IMR-90 (cell line): ENCODE results near the gene ERC2. TPM values are rescaled to one million over a fixed set of nuclear protein-coding genes. Genes with fewer than 3 reads are reported as not detected.

Experiments
- ATAC-seq: fragments of 200-7000 bp; cut with Tn5 transposase; 2 replicates; pipeline ENCODE4 v1.9.1; 2020; ENCODE audit warnings: low read depth, mild to moderate bottlenecking, moderate library complexity
- Bru-seq: library from RNA; stranded (reverse); fragments of 400-500 nt; gene quantifications from one replicate; lab custom pipeline; 2021; lab: Mats Ljungman, UMichigan
- BruChase-seq, 2 experiments: library from RNA; stranded (reverse); fragments of 400-500 nt; gene quantifications; one replicate each; lab custom pipeline; 2021; lab: Mats Ljungman, UMichigan
- BruUV-seq: library from RNA; stranded (reverse); fragments of 400-500 nt; replicated peaks from 2 replicates; lab custom pipeline; 2021; lab: Mats Ljungman, UMichigan
- CTCF ChIA-PET: fragments of 300-600 bp; formaldehyde crosslinking; extraction: SDS; loops from one replicate; lab custom pipeline; 2021; ENCODE audit warnings: antibody characterized with exemption; lab: Yijun Ruan, JAX
- POLR2A ChIA-PET: fragments of 300-600 bp; sonication (Branson Sonifier 250); formaldehyde crosslinking; loops from one replicate; lab custom pipeline; 2022; ENCODE audit warnings: antibody characterized with exemption; ENCODE audit not compliant: unreplicated experiment; lab: Charles Lee
- DNase-seq: peaks from one replicate; pipeline ENCODE4 v3.0.0; 2013
- H2AFZ ChIP-seq: replicated peaks from 2 replicates; pipeline ENCODE3; 2013; ENCODE audit warnings: low read length, mild to moderate bottlenecking; ENCODE audit not compliant: poor library complexity
- H2AK5ac ChIP-seq: 2 replicates; pipeline ENCODE4 v1.6.1; 2013; ENCODE audit warnings: low read depth, low read length, inconsistent platforms
- H2AK9ac ChIP-seq: replicated peaks from 2 replicates; pipeline ENCODE3; 2013; ENCODE audit warnings: mild to moderate bottlenecking, low read depth, low read length, moderate library complexity; ENCODE audit not compliant: poor library complexity
- H2BK120ac ChIP-seq: 2 replicates; pipeline ENCODE4 v1.6.1; 2013; ENCODE audit warnings: low read depth, low read length, inconsistent platforms
- H2BK15ac ChIP-seq: 3 replicates; pipeline ENCODE4 v1.6.1; 2013; ENCODE audit warnings: low read depth, low read length, inconsistent platforms
- H2BK20ac ChIP-seq: 2 replicates; pipeline ENCODE4 v1.6.1; 2013; ENCODE audit warnings: low read depth, mild to moderate bottlenecking, inconsistent platforms, low read length, moderate library complexity
- H2BK5ac ChIP-seq: 2 replicates; pipeline ENCODE4 v1.6.1; 2013; ENCODE audit warnings: mild to moderate bottlenecking, low read depth, low read length, inconsistent platforms; ENCODE audit not compliant: poor library complexity, severe bottlenecking
- H3K14ac ChIP-seq: replicated peaks from 2 replicates; pipeline ENCODE4 v1.6.1; 2013; ENCODE audit warnings: low read depth, low read length, inconsistent platforms
- H3K18ac ChIP-seq: 2 replicates; pipeline ENCODE4 v1.6.1; 2013; ENCODE audit warnings: low read depth, low read length, control low read depth
- H3K23ac ChIP-seq: 2 replicates; pipeline ENCODE4 v1.6.1; 2013; ENCODE audit warnings: low read depth, low read length, inconsistent platforms
- H3K27ac ChIP-seq: 2 replicates; pipeline ENCODE4 v1.5.1; 2013; ENCODE audit warnings: mild to moderate bottlenecking, control low read depth, low read length; ENCODE audit not compliant: insufficient read depth
- H3K27me3 ChIP-seq: 2 replicates; pipeline ENCODE4 v1.6.1; 2013; ENCODE audit warnings: low read length; ENCODE audit not compliant: control insufficient read depth, insufficient read depth
- H3K36me3 ChIP-seq: 2 replicates; pipeline ENCODE4 v1.6.1; 2013; ENCODE audit warnings: low read length, mixed read lengths; ENCODE audit not compliant: control insufficient read depth, insufficient read depth
- H3K4ac ChIP-seq: 2 replicates; pipeline ENCODE4 v1.6.1; 2013; ENCODE audit warnings: low read depth, low read length, inconsistent platforms
- H3K4me1 ChIP-seq: 2 replicates; pipeline ENCODE4 v1.6.1; 2013; ENCODE audit warnings: low read length, mixed read lengths; ENCODE audit not compliant: control insufficient read depth, insufficient read depth
- H3K4me2 ChIP-seq: 2 replicates; pipeline ENCODE4 v1.6.1; 2013; ENCODE audit warnings: low read depth, mild to moderate bottlenecking, control low read depth, low read length, moderate library complexity
- H3K4me3 ChIP-seq: 2 replicates; pipeline ENCODE4 v1.5.1; 2013; ENCODE audit warnings: low read depth, mild to moderate bottlenecking, control low read depth, low read length, moderate library complexity; ENCODE audit not compliant: insufficient read depth
- H3K56ac ChIP-seq: 2 replicates; pipeline ENCODE4 v1.6.1; 2013; ENCODE audit warnings: low read length, inconsistent platforms; ENCODE audit not compliant: insufficient read depth; ENCODE audit errors: extremely low read depth
- H3K79me1 ChIP-seq, 2 experiments: 2 replicates each; pipeline ENCODE4 v1.6.1; 2013; ENCODE audit warnings: low read length in 2 of 2, inconsistent platforms in 1 of 2, low read depth in 1 of 2
- H3K9ac ChIP-seq: 2 replicates; pipeline ENCODE4 v1.6.1; 2013; ENCODE audit warnings: low read depth, low read length, control low read depth
- H3K9me1 ChIP-seq: 2 replicates; pipeline ENCODE4 v1.6.1; 2013; ENCODE audit warnings: low read length, inconsistent platforms; ENCODE audit not compliant: insufficient read depth
- H3K9me3 ChIP-seq: 2 replicates; pipeline ENCODE4 v1.6.1; 2013; ENCODE audit warnings: low read length; ENCODE audit not compliant: control insufficient read depth, insufficient read depth
- H4K20me1 ChIP-seq: 2 replicates; pipeline ENCODE4 v1.6.1; 2013; ENCODE audit warnings: low read length, inconsistent platforms; ENCODE audit not compliant: insufficient read depth
- H4K5ac ChIP-seq: 2 replicates; pipeline ENCODE4 v1.6.1; 2013; ENCODE audit warnings: mild to moderate bottlenecking, low read depth, low read length, control low read depth
- H4K8ac ChIP-seq, 2 experiments: 2 replicates each; pipeline ENCODE4 v1.6.1; 2013; ENCODE audit warnings: low read depth in 2 of 2, low read length in 2 of 2, control low read depth in 1 of 2, inconsistent platforms in 1 of 2
- H4K91ac ChIP-seq: 2 replicates; pipeline ENCODE4 v1.6.1; 2013; ENCODE audit warnings: low read depth, low read length, inconsistent platforms; ENCODE audit not compliant: insufficient read depth
- CTCF ChIP-seq: conservative IDR thresholded peaks from 2 replicates; pipeline ENCODE4 v1.5.1; 2012; ENCODE audit warnings: mild to moderate bottlenecking, low read depth, low read length, improper control_type of control experiment
- FOS ChIP-seq: fragments of 150-350 bp; IDR thresholded peaks from 2 replicates; pipeline ENCODE4 v1.6.1; 2016; ENCODE audit warnings: low read depth, low read length
- MXI1 ChIP-seq: IDR thresholded peaks from 2 replicates; pipeline ENCODE4 v1.6.1; 2012; ENCODE audit warnings: low read depth, mild to moderate bottlenecking, low read length, moderate library complexity, borderline replicate concordance
- WGBS, 2 experiments: methylation state at CpG; one replicate each; pipeline versions ENCODE4 v1.1.5 to v1.1.7; 2013; ENCODE audit warnings: missing lambda C conversion rate in 2 of 2; ENCODE audit not compliant: insufficient read length in 1 of 2; ENCODE audit errors: extremely low coverage in 2 of 2; 5-methylcytosine and 5-hydroxymethylcytosine counted together
- dilution Hi-C: fragments of 300-500 bp; cut with HindIII; formaldehyde crosslinking; loops from one replicate; pipeline ENCODE4 v1.14.3; 2018; ENCODE audit warnings: low sequenced_read_pairs; ENCODE audit not compliant: unreplicated experiment
- in situ Hi-C: fragments of 300-500 bp; cut with MboI; formaldehyde crosslinking; loops from 3 replicates; pipeline ENCODE4 v1.14.3; 2019; ENCODE audit warnings: low sequenced_read_pairs, inconsistent platforms, mixed read lengths
- intact Hi-C: fragments of 100-400 bp; cut with micrococcal nuclease; formaldehyde crosslinking; loops from 2 replicates; pipeline ENCODE4 v1.10.0; 2022
- long read RNA-seq: library from polyadenylated mRNA; unstranded; transcript quantifications from one replicate; pipeline ENCODE4 v2.0.0, GENCODE V29; 2021; ENCODE audit not compliant: unreplicated experiment
- polyA plus RNA-seq, 3 experiments: library from polyadenylated mRNA; depleted of rRNA; stranded (reverse); fragments of >200 nt; gene quantifications; 2 replicates each; pipeline ENCODE4 v1.2.3, GENCODE V29; 2012; ENCODE audit warnings: low replicate concordance in 1 of 3
- total RNA-seq: library from RNA; depleted of rRNA; stranded (reverse); fragments of >200 nt; gene quantifications from 2 replicates; pipeline ENCODE4 v1.2.3, GENCODE V29; 2012; rRNA removed

ERC2 gene
- 0.18 and 0.28 TPM in 2 replicates for total RNA-seq
- 0.14 and 0.17 TPM in 2 replicates for polyA plus RNA-seq (2012; rRNA removed)
- 0.09 TPM in 1 of 2 replicates, not detected in the other for polyA plus RNA-seq (2012; cell fraction: cytosol; rRNA removed)
- polyA plus RNA-seq (2012; cell fraction: nucleus; rRNA removed; ENCODE audit: low replicate concordance): 0.01 TPM in 1 of 2 replicates, not detected in the other
- Bru-seq, nascent RNA: percentile 7 among the genes with signal in this experiment
- BruChase-seq, experiment 1, labeled RNA remaining after a 6-hour chase: percentile 5 among the genes with signal in this experiment
- percentile 6 among the genes with signal in this experiment for BruChase-seq, experiment 2, labeled RNA remaining after a 2-hour chase
- long read RNA-seq, partial matches to known transcripts: 0 of 1 reads
- long read RNA-seq, other reads (novel, unspliced or antisense): 1 of 1 reads

DNA sequence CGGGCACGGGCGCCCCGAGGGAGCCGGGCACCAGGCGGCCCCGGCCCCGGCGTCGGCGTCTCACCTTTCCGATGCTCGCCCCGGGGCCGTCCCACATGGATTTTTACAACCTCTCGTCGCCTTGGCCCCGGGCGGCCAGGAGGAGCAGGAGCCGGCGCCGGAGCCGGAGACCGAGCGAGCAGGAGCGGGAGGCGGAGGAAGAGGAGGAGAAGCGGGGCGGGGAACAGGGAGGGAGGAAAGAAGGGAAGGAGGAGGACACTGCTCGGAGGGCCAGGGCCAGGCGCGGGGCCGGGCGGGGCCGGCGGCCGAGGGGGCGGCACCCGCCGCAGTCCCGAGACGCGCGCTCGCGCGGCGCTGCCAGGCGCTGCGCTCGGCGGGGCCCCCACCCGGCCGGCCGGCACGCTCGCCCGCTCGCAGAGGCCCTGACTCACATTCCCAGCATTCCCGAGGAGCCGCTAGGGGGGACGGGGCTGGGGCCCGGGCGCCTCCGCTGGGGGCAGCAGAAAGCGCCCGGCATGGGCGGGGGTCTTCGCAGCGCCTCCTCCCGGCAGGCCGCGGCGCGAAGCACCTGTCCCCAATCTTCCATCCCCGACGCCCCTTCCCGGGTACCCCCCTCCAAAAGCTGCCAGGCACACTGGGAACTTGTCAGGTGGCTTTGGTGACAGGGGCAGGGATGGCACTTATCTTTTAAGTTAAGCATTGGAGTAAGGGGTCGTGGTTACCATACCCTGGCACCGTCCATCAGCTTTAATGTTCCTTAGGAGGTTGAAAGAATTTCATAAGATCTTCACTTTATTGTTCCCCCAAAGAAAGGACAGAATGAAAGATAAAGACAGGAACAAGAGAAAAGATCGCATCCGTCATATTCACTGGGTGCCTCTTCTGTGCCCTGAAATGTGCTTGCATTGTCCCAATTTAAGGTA lies at the start of gene ERC2:
TSS of gene ERC2 (minus strand) at position 284 of the 923 bp plus-strand sequence.
- Histone ChIP-seq H2AK5ac (no peak within 1 kb of the TSS), H4K20me1 (no peaks in the 10 kb centered on the region), H4K5ac (no peak within 1 kb of the TSS), H3K27me3 (peaks cover 14% of the 10 kb centered on the region), H3K4me1 (no peaks in the 10 kb centered on the region), H3K4me2 (peak within 1 kb of the TSS; percentile 72), H3K9ac (no peak within 1 kb of the TSS), H3K56ac (no peak within 1 kb of the TSS), H2BK5ac (no peak within 1 kb of the TSS), H2AK9ac (no peak within 1 kb of the TSS), H3K14ac (no peak within 1 kb of the TSS), H3K4ac (no peak within 1 kb of the TSS), H3K9me3 (no peaks in the 10 kb centered on the region), H3K23ac (no peak within 1 kb of the TSS), H4K8ac (no peak within 1 kb of the TSS), H2AFZ (peak within 1 kb of the TSS; percentile 71), H3K4me3 (peak within 1 kb of the TSS; percentile 26; the same call in 1 of the 2 replicates), H3K9me1 (no peaks in the 10 kb centered on the region), H2BK20ac (no peak within 1 kb of the TSS), H2BK120ac (no peak within 1 kb of the TSS), H3K79me1 (no peaks in the 10 kb centered on the region), H2BK15ac (no peak within 1 kb of the TSS), H4K91ac (no peak within 1 kb of the TSS), H3K18ac (no peak within 1 kb of the TSS), H3K27ac (no peak within 1 kb of the TSS), H3K36me3 (no peaks in the 10 kb centered on the region)
- dilution Hi-C loops (no loop called here), in situ Hi-C loops (no loop called here), intact Hi-C loops (no loop called here)
- no TSS peak for BruUV-seq
- TF ChIP-seq CTCF (no peak), MXI1 (no peak), FOS (no peak)
- 3% methylated on average over 28 of the region's 82 CpGs; no CpG with 5 or more reads in 1 of the 2 experiments for WGBS, 2 experiments
- ChIA-PET POLR2A (no interaction called here), CTCF (no interaction called here)
- DNase-seq (no peak), ATAC-seq (peak; percentile 98)
